RWPE1 (cell line): ENCODE measurements around the gene CALM1.

Experiments
- CTCF ChIA-PET: fragments of 350-600 bp; sonication (Branson Sonifier 250); formaldehyde crosslinking; extraction: SDS; loops from one replicate; lab custom pipeline; 2021; lab: Yijun Ruan, JAX
- POLR2A ChIA-PET: fragments of 400-600 bp; formaldehyde crosslinking; extraction: SDS; loops from one replicate; lab custom pipeline; 2020; ENCODE audit warnings: antibody characterized with exemption; ENCODE audit not compliant: low non-redundant PET; lab: Yijun Ruan, JAX
- DNase-seq: peaks from one replicate; pipeline ENCODE4 v3.0.0; 2012; ENCODE audit warnings: low spot score
- H3K27ac ChIP-seq: fragments of 450-650 bp; 2 replicates; pipeline ENCODE4 v1.5.1; 2017
- TF ChIP-seq, protein P1 (sequence below): fragments of 450-650 bp; conservative IDR thresholded peaks from 2 replicates; pipeline ENCODE4 v1.5.1; 2017; ENCODE audit warnings: low read depth, mild to moderate bottlenecking

Gene CALM1

DNA sequence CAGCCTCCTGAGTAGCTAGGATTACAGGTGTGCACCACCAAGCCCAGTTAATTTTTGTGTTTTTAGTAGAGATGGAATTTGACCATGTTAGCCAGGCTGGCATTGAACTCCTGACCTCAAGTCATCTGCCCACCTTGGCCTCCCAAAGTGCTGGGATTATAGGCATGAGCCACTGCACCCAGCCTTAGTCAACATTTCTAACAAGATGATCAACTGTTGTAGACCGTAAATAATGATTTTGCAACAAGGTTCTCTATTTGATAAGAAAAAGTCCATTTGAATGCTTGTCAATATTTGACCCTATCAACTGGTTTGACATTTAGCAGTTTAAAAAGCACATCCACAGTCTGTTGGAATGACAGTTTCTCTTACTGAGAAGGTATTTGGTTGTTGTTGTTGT, 39.9 kb upstream of the CALM1 start:
- ChIA-PET CTCF (interaction anchor here (0.7 kb wide), 1 partner anchor 531 kb away, joined by 5 read pairs; no protein-coding TSS in a partner anchor), POLR2A (no interaction called here)
- TF ChIP-seq, protein P1, sequence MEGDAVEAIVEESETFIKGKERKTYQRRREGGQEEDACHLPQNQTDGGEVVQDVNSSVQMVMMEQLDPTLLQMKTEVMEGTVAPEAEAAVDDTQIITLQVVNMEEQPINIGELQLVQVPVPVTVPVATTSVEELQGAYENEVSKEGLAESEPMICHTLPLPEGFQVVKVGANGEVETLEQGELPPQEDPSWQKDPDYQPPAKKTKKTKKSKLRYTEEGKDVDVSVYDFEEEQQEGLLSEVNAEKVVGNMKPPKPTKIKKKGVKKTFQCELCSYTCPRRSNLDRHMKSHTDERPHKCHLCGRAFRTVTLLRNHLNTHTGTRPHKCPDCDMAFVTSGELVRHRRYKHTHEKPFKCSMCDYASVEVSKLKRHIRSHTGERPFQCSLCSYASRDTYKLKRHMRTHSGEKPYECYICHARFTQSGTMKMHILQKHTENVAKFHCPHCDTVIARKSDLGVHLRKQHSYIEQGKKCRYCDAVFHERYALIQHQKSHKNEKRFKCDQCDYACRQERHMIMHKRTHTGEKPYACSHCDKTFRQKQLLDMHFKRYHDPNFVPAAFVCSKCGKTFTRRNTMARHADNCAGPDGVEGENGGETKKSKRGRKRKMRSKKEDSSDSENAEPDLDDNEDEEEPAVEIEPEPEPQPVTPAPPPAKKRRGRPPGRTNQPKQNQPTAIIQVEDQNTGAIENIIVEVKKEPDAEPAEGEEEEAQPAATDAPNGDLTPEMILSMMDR, result no peak
- H3K27ac ChIP-seq, result no peak overlapping the region
- no peak for DNase-seq

DNA sequence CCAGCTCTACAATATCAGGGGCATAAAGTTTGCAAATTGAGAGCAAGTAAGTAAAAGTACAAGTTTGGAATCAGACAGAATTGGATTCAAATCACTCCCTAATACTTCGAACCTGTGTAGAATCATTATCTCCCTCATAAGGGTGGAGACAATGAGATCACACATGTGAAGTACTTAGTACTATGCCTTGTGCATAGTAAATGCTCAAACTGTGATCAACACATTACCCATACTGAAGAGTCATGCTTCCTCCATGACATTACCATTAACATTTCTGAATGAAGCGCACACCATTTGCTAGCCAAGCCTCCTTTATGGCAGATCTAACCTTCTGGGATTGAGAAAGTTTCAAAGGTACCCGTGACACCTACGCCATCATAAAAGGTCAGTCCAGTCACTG, 38.5 kb upstream of the CALM1 start:
- ChIA-PET CTCF (no interaction called here), POLR2A (no interaction called here)
- TF ChIP-seq, protein P1, result no peak
- DNase-seq, result no peak
- no peak overlapping the region for H3K27ac ChIP-seq

DNA sequence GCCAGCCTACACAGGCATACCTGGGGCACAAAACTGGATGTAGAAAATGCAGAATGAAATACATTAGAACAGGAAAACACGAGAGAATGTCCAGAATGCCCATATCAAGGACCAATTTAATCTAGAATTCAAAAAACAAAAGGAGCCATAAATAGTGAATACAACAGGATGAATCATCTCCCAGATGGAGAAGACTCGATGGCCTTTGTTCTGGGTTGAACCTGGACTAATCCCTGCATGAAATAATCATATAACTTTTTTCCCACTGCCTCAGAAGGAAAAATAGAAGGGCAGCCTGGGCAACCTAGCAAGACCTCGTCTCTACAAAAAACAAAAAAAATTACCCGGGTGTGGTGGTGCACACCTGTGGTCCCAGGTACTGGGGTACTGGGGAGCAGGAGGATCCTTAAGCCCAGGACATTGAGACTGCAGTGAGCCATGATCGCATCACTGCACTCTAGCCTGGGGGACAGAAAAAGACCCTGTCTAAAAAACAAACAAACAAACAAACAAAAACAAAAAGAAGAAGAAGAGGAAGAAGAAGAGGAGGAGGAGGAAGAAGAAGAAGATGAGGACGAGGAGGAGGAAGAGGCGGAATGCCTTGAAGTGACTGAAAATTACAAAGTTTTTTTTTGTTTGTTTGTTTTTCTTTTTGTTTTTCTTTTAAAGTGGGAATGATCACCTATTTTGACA, 34.8 kb upstream of the CALM1 start:
- no peak overlapping the region for H3K27ac ChIP-seq
- DNase-seq, result no peak
- TF ChIP-seq, protein P1, result no peak
- ChIA-PET CTCF (no interaction called here), POLR2A (no interaction called here)

DNA sequence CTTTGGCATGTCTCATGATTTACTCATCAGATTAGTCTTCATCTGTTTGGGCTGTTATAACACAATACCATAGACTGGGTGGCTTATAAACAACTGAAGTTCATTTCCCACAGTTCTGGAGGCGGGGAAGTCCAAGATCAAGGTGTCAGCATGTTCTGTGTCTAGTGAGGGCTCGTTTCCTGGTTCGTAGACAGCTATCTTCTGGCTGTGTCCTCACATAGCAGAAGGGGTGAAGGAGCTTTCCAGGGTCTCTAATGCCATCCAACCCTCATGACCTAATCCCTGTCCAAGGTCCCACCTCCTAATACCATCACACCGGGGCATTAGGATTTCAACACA, 34.3 kb upstream of the CALM1 start:
- ChIA-PET POLR2A (no interaction called here), CTCF (no interaction called here)
- TF ChIP-seq, protein P1, result no peak
- H3K27ac ChIP-seq, result no peak overlapping the region
- DNase-seq, result no peak

DNA sequence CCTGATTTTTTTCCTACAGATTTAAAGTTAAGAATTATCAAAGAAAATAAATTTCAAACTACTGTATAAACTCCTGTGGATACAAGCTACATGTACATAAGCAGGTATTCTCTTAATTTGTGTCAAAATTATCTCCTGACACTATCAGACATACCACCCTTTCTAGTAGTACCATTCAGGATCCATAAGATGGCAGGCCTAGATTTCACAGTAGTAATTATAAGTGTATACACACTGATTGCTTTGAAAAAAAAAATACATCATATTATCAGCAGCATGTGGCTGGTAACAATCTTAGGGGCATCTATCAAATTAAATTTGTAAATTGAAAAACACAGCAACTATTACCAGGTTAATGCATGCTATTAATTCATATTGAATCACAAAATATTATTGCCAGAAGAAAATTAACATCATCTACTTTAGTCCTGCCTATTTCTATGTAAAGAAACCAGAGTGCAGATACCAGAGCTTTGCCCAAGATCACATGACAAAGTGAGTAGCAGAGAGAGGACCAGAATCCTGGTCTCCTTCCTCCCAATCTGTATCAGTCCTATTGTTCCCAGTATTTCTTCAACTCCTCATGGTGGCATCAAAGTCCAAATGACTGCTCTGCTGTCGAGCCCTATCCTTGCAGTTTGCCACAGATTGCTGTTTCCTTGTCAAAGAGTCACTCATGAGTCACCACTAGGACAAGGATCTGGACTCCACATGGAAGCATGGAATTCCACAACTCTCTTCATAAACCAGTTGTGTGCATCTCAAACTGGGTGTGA, 27.7 kb upstream of the CALM1 start:
- CTCF ChIA-PET, result interaction anchor here (0.8 to 0.9 kb wide), 2 partner anchors 10 to 389 kb away, joined by 3 to 6 read pairs; no protein-coding TSS in a partner anchor
- no peak overlapping the region for H3K27ac ChIP-seq
- POLR2A ChIA-PET, result no interaction called here
- TF ChIP-seq, protein P1, result 0 out of 2 replicates have a peak, but pooled peaks have one; percentile 14
- no peak for DNase-seq

DNA sequence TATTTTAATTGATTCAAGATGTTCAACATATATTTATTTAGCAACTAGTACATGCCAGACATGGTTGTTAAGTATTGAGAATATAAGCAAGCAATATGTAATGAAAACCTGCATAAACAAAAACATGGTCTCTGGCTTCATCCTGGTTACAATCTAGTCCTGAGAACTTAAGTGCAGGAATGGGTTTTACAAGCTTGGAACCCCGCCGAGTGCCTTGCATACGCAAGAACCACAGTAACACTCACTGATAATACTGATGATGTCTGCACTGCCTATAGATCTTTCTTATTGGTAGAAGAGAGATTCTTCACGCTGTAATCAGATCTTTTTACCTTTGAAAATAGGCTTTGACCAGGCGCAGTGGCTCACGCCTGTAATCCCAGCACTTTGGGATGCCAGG, 22.9 kb upstream of the CALM1 start:
- no peak overlapping the region for H3K27ac ChIP-seq
- DNase-seq, result no peak
- TF ChIP-seq, protein P1, result no peak
- ChIA-PET POLR2A (no interaction called here), CTCF (no interaction called here)
